Measurements from ENCODE around the gene USP25.

Gene USP25

DNA sequence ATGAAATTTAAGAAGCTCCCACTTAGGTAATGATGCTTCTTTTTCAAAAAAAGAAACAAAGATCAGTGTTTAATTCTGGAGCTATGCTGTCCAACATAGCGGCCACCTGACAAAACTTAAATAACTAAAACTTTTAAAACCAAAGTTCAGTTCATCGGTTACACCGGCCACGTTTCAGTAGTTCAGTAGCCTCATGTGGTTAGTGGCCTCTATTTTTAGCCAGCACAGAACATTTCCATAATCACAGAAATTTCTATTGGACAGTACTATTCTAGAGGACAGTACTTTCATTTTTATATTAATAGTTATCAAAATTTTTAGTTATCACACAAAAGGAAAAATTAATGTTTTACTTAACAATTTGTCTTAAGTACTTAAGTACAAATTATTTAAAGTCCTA, 141.0 kb downstream of the USP25 start:
- no peak for DNase-seq

DNA sequence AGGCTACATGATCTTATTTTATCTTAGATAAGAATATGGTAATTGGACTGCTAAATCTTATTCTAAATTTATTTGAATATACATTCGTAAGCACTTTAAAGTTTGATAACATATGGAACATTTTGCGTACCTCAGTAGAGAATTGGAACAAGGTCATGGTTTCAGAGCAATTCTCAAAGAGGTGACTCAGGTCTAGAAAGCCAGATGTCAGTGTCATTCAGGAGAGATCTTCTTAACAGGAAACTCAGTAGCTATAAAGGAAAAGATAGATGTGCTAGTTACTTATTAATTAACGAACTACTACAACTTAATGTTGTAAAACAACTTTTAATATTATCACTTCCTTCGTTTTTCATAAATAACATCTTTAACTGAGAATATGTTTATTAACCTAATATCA, 142.5 kb downstream of the USP25 start:
- DNase-seq: no peak

DNA sequence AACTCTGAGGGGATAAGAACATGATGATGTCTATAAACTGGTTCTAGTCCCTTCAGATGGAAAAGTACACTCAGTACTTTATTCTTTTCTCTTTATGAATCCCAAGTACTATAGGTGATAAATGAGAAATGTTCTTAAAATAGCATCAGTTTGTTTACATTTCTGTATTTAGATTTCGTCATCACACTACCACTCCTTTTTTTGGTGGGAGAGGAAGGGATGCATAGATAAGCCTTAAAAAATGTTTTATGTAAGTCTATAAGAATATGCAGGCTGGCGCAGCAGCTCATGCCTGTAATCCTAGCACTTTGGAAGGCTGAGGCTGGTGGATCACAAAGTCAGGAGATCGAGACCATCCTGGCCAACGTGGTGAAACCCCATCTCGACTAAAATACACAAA, 144.8 kb downstream of the USP25 start:
- DNase-seq: no peak

DNA sequence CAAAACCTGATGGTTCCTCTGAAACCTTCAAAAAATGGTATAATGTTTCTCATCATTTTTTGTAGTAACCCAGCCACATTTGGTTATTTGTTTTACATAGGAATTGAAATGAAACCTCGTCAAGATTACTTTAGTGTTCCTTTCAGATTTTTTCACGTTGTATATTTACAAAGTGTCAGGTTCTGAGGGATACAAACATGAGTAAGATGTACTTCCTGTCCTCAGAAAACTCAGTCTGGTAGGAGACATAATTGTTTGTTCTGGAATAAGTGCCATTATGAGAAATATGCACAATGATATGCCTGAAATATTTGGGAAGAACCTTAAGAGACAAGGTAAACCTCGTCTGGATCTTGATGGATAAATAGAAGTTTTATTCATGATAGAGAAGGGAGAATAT, 145.5 kb downstream of the USP25 start:
- no peak for DNase-seq

DNA sequence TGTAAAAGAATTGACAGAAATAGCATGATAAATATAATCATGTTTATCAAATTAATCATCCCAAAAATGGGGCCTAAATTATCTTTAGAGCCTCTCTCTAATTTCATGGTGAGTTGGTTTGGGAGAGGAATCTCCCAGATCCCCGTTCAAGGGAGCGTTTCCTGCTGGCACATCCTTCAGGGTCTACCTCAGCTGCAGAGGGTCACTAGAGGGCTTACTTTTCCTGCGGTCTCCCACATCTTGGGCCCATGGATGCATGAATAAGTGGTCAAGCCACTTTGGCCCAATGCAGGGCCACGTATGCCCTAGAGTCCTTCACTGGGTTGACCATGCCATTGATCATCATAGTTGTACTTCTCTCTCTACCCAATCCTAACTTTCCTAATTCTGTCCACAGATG, 164.1 kb downstream of the USP25 start:
- no peak for DNase-seq

DNA sequence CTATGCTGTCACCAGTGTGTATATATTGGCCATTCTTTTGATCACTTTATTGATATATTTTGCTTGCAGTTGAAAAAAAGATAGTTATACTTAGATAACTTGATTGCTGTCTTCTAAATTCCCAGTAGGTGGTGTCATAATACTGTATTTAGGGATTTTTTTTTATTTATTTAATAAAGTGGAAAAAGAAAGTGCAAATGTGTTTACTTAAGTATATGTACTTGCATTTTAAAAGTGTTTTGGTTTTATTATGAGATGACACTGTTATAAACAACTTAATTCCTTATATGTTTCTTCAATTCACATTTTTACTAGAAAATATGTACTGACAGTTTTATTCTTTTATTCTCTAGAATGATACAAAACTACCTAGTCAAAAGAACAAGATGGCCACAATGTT, 164.8 kb downstream of the USP25 start:
- DNase-seq: no peak

DNA sequence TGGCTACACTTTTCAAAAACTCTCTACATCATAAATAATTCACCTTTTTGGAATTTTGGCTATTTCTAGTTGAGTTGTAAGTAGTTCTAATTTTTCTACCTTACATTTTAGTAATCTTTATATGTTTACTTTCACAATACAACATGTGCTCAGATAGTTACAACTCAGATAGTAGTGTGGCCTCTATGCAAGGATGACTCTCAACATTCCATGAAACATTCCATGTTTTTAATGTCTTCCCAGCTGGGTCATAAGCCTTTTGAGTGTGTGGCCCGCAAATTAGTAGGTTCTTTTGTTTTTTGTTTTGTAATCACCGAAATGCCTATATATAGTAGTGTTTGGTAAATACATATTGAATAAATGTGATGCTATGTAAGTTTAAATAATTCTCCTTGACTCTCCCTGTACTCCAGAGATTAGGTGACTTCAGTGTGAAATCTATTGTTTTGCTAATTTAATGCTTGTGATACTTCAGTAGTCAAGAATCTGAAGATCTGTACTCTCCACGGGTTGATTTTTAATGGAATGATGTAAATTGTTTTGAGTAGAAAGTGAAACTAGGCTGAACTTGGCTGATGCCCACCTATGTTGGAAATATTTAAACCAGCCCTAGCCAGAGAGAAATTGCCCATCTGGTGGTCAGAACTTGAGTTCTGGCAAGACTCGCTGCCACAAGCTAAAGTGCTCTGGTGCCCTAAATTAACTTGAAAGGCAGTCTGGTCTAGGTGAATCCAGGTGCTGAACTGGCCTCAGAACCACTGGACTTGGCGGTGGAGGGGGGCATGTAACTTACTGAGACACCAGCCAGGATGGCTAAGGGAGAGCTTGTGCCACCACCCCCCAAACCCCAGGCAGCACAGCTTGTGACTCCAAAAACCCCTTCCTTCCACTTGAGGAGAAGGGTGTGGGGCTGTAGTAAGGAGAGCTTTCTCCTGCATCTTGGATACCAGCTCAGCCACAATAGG, 165.6 kb downstream of the USP25 start:
- DNase-seq: no peak

DNA sequence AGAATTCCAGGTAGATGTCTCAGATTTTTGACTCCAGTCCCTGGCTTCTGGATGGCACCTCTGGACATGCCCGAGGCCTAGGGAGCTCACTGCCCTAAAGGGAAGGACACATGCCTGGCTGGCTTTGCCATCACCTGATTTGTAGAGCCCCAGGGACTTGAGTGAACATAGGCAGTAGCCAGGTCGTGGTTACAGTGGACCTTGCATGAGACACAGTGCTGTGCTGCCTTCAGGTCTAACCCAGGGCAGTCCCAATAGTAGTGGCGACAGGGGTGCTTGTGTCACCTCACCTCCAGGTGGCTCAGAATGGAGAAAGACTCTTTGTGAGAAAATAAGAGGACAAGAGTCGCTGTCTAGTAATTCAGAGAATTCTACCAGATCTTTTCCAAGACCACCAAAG, 166.7 kb downstream of the USP25 start:
- DNase-seq: no peak

DNA sequence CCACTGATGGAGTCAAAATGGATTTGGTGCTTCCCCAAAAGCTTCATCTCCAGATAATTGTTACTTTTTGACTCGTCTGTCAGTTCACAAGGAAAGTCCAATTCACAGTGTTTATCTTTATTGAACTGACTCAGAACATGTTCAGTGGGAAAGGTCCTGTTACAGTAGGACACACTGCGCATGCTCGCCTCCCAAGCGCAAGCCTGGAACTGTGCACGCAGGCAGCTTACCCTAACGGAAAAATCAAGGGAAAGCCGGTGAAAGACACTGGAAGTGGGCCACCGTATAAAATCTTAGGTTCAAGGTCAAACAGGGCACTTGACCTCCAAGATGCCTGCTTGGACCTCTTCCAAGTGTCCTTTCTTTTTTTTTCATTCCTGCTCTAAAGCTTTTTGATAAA, 174.6 kb downstream of the USP25 start:
- no peak for DNase-seq

DNA sequence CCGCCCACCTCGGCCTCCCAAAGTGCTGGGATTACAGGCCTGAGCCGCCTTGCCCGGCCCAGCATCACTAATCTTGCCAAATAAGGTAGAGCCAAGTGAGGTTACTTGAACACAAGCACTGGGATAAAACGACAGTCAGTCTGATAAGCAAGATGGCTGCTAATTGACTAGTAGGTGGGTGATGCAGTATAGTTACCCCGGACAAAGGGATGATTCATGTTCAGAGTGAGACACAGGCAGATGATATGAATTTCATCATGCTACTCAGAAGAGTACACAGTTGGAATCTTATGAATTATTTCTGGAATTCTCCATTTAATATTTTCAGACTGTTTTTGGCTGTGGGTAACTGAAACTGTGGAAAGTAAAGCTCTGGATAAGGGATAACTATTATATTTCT, 178.4 kb downstream of the USP25 start:
- no peak for DNase-seq

DNA sequence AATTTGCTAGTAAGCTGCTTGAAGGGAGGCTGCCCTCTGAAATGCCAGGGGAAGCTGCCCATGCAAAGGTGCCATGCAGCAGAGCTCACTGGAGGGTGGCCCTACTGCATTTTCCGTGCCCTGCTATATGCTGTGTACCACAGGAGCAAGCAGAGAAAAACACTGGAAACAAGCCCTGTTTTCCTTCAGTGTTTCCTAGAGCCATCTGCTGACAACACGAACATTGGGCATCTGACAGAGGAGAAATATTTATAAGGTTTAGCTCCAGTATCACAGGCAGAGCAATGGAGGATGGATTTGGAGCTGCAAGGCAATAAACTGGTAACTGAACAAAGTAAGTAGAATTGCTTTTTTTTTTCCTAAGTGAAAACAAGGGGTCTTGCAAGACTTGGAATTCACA, 198.4 kb downstream of the USP25 start:
- DNase-seq: no peak

DNA sequence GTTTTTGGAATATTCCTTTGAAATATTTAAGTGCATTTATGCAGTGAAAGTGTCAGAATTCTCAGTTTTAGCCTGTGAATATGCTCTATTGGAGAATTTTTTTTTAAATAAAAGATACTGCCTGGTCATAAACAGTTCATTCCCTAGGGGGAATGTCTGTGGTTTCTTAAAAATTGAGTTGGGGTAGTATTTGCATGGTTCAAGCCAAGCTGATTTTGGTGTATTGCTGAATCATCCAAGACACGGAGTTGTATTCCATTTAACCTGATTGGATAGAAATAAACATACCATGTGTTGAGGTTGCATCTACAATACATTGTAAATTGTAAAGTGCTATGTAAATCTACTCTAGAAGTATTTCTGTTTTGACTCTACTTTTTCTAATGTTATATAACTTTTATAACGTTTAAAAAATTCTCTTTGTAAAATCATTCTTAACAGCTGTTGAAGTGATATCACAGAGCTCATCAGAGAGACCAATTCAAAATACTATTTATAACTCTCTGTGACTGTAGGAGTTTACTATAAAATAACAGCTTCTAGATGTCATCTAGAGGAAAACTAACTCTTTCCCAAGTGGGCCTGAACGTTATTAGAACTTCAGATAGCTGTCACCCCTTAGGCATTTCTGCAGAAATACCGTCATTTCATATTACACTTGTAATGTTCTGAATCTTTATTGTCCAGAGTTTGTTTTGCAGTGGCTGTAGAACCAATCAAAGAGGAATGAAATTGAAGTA, 199.1 kb downstream of the USP25 start:
- no peak for DNase-seq

DNA sequence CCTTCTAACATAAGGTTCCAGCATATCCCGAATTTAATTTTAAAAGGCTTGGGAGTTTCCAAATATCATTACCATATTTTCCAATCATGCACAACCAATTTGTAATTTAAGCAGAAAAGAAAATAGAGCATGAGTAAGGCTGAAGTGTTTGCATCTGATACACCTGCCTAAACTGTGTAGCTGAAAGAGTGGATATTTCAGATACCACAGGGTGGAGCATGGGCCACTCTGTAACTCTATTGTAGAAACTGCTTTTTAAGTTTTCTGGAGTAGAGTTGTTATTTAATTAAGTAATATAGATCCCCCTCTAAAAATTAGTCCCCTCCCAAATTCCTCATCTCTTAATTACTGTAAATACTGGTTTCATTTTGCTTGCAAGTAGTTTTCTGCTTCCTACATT, 199.8 kb downstream of the USP25 start:
- DNase-seq: no peak
